ENCODE results near the gene FSD2.
A peak's percentile ranks its signal among the peaks of the same experiment; 100 is the strongest.
"Not testable (repeated sequence)": the region's sequence is repeated elsewhere in the genome, so short reads cannot be mapped to it uniquely, and the experiment has no call there.

The FSD2 gene

GRCh38 chr15:82715003-82715402, 90.9 kb downstream of the FSD2 start:
- DNase-seq: no peak

GRCh38 chr15:82714016-82714415, 91.9 kb downstream of the FSD2 start:
- no peak for DNase-seq

GRCh38 chr15:82712036-82712435, 93.8 kb downstream of the FSD2 start:
- no peak for DNase-seq

- DNase-seq: no peak
These were observed 94.9 kb downstream of the FSD2 start for GRCh38 chr15:82710926-82711490.

- no peak for DNase-seq
These were observed 95.7 kb downstream of the FSD2 start for GRCh38 chr15:82710208-82710555.

GRCh38 chr15:82709421-82710207, 96.3 kb downstream of the FSD2 start, which contains the start of gene AP3B2:
Gene AP3B2, minus strand, starts transcription at chr15:82709875. Its CDS starts 169 bp downstream, at chr15:82709706.
- peak; percentile 67 for DNase-seq

GRCh38 chr15:82709081-82709420, 96.8 kb downstream of the FSD2 start:
- DNase-seq: no peak

- DNase-seq: not testable (repeated sequence)
These were observed 100.0 kb downstream of the FSD2 start for GRCh38 chr15:82705856-82706255.

Data from left hindlimb (tissue), 1 donor.